Measurements from ENCODE around the gene ZNF576. TPM values are rescaled to one million over a fixed set of nuclear protein-coding genes. Genes with fewer than 3 reads are reported as not detected.

Gene ZNF576
- total RNA-seq, 1 donor from 2014 or later, result 21.9 TPM

DNA sequence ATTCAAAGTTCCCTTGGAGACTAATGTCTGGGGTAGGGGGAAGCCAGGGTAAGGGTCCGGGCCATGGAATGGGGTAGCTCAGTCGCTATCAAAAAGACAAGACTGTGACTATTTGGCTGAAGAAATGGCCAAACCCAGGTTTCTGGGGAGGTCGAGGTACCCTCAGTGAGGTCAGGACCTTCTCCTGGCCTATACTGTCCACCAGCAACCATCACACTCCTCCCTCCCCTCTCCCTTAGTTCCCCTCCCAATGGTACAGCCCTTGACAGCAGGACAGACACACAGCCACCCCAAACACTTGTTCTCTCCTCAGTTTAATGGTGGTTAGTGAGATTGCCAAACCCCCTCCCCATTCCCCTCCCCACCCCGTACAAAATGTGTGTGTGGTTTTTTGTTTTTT, 25.7 kb downstream of the ZNF576 start:
- Histone ChIP-seq H3K27me3 (no peaks in the 10 kb centered on the region), H3K4me1 (peaks cover 19% of the 10 kb centered on the region), H3K27ac (no peak overlapping the region), H3K36me3 (no peaks in the 10 kb centered on the region), H3K4me3 (no peak overlapping the region), H3K9me3 (no peaks in the 10 kb centered on the region)
- intact Hi-C loops (cut with DNase I), result no loop called here
- TF ChIP-seq, protein P1, sequence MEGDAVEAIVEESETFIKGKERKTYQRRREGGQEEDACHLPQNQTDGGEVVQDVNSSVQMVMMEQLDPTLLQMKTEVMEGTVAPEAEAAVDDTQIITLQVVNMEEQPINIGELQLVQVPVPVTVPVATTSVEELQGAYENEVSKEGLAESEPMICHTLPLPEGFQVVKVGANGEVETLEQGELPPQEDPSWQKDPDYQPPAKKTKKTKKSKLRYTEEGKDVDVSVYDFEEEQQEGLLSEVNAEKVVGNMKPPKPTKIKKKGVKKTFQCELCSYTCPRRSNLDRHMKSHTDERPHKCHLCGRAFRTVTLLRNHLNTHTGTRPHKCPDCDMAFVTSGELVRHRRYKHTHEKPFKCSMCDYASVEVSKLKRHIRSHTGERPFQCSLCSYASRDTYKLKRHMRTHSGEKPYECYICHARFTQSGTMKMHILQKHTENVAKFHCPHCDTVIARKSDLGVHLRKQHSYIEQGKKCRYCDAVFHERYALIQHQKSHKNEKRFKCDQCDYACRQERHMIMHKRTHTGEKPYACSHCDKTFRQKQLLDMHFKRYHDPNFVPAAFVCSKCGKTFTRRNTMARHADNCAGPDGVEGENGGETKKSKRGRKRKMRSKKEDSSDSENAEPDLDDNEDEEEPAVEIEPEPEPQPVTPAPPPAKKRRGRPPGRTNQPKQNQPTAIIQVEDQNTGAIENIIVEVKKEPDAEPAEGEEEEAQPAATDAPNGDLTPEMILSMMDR (IDR thresholded peaks at IDR 0.05), result no peak
- TF ChIP-seq POLR2AphosphoS5 (IDR thresholded peaks at IDR 0.05; ENCODE audit: insufficient read depth in 1 of 2, low read depth in 1 of 2) (no peak), POLR2A (IDR thresholded peaks at IDR 0.05) (no peak)
- no peak for DNase-seq (ENCODE audit: extremely low spot score in 2 of 2)

DNA sequence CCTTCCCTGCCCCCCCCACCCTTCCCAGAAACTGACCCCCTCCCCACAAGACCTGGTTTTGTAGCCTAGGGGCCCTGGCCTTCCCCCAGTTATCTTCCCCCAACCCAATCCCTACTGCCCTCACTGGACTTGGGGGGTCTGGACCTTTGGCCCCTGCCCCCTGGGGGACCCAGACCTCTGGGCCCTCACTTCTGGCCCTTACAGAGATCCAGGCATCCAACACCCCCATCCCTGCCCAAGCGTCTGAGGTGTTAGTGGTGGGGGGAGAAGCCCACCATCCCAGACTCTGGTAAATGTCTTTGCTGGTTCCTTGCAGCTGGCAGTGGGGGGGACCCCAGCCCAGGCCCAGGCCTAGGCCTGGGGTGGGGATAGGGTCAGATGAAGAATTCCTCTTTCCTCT, 26.6 kb downstream of the ZNF576 start:
- H3K9me3 ChIP-seq, result no peaks in the 10 kb centered on the region
- intact Hi-C loops (cut with DNase I), result no loop called here

DNA sequence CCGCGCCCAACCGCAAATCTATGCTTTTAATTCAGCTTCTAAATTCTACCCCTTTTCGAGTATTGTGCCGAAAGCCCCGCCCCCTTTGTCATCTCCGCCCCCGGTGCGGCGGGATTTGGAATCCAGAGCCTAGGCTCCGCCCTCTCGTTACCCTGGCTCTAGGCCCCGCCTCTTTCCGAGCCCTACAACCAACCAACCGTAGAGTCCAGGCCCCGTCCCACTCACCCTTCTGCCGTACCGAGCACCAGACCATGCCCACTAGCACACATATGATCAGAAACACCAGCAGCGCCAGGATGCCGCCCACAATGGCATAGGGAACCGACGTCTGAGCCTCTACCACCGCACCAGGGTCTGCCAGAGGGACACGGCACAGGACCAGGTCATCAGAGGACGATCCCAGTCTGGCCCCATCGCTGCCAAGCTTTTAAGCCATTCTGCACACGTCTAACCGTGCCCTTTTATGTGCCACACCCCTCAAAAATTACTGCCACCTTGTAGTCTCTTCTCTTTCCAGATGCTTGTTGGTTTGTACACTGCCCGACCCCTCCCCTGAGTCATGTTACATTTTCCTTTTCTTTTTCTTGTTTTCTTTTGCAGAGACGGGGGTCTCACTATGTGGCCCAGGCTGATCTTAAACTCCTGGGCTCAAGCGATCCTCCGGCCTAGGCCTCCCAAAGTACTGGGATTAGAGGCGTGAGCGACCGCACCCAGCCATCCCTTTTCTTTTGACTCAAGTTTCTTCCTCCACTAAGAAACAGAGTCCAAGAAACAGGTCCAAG, 27.7 kb downstream of the ZNF576 start:
- TF ChIP-seq, protein P1 (IDR thresholded peaks at IDR 0.05), result no peak
- TF ChIP-seq POLR2A (IDR thresholded peaks at IDR 0.05) (no peak), POLR2AphosphoS5 (IDR thresholded peaks at IDR 0.05; ENCODE audit: insufficient read depth in 1 of 2, low read depth in 1 of 2) (no peak)

More for the DNA sequence above, 26.6 kb downstream of the ZNF576 start:
- no peaks in the 10 kb centered on the region for H3K27me3 ChIP-seq
- H3K4me3 ChIP-seq, result no peak overlapping the region
- no peaks in the 10 kb centered on the region for H3K36me3 ChIP-seq
- peaks cover 19% of the 10 kb centered on the region for H3K4me1 ChIP-seq
- no peak overlapping the region for H3K27ac ChIP-seq
- DNase-seq (ENCODE audit: extremely low spot score in 2 of 2), result no peak
- TF ChIP-seq POLR2AphosphoS5 (IDR thresholded peaks at IDR 0.05; ENCODE audit: insufficient read depth in 1 of 2, low read depth in 1 of 2), result no peak

DNA sequence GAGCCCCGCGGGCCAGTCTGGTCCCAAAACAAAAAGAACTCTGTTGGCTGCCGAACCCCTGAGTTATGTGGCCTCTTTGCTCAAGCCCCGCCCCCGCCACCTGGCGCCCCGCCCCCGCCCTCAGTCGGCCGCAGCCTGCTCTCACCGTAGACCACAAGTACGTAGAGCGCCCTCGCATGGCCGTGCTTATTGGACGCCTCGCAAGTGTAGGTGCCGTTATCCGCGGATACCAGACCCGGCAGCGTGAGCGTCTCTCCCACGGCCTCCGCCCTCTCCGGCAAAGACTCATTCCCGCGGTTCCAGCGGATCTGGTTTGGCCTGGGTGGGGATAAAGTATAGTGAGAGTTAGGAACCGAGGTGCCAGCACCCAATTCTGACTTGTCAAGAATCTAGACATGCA, 28.5 kb downstream of the ZNF576 start:
- intact Hi-C loops (cut with DNase I), result no loop called here
- TF ChIP-seq POLR2AphosphoS5 (IDR thresholded peaks at IDR 0.05; ENCODE audit: insufficient read depth in 1 of 2, low read depth in 1 of 2) (no peak), POLR2A (IDR thresholded peaks at IDR 0.05) (no peak)
- TF ChIP-seq, protein P1 (IDR thresholded peaks at IDR 0.05), result no peak
- no peaks in the 10 kb centered on the region for H3K9me3 ChIP-seq
- peaks cover 9% of the 10 kb centered on the region for H3K4me1 ChIP-seq
- H3K27me3 ChIP-seq, result no peaks in the 10 kb centered on the region
- no peak overlapping the region for H3K27ac ChIP-seq
- H3K36me3 ChIP-seq, result no peaks in the 10 kb centered on the region
- H3K4me3 ChIP-seq, result no peak overlapping the region
- DNase-seq (ENCODE audit: extremely low spot score in 2 of 2), result no peak

More for the DNA sequence above, 27.7 kb downstream of the ZNF576 start:
- no peak overlapping the region for H3K27ac ChIP-seq
- peaks cover 9% of the 10 kb centered on the region for H3K4me1 ChIP-seq
- no peak for DNase-seq (ENCODE audit: extremely low spot score in 2 of 2)
- no peaks in the 10 kb centered on the region for H3K36me3 ChIP-seq
- H3K9me3 ChIP-seq, result no peaks in the 10 kb centered on the region
- intact Hi-C loops (cut with DNase I), result no loop called here
- no peaks in the 10 kb centered on the region for H3K27me3 ChIP-seq
- H3K4me3 ChIP-seq, result no peak overlapping the region

DNA sequence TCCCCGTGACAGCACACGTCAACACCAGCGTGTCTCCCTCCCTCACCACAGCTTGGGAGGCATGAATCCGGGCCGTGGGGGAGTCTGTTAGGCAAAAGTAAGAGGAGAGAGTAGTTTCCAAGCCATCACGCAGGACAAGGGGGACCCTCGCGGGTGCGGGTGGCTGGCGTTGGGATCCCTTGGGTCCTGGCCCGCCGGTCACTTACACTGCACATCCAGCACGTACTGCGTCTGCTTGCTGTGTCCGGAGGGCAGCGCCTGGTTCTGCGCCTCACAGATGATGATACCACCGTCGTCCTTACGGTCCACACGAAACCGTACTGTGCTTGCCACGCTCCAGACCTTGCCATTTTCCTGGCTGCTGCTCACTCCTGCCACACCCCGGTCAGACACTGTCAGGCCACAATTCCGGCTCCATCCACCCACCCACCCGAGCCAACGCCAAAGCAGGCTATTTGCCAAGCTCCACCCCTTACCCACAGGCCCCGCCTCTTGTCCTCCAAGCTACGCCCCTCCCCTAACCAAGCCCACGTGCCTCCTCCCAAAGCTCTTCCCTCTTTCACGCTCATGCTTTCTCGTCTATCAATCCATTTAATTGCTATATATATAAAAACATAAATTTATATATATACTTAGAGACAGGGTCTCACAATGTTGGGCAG, 29.7 kb downstream of the ZNF576 start:
- no peaks in the 10 kb centered on the region for H3K27me3 ChIP-seq
- H3K4me3 ChIP-seq, result no peak overlapping the region
- intact Hi-C loops (cut with DNase I), result no loop called here
- no peaks in the 10 kb centered on the region for H3K36me3 ChIP-seq
- no peak overlapping the region for H3K27ac ChIP-seq
- no peaks in the 10 kb centered on the region for H3K4me1 ChIP-seq
- TF ChIP-seq POLR2AphosphoS5 (IDR thresholded peaks at IDR 0.05; ENCODE audit: insufficient read depth in 1 of 2, low read depth in 1 of 2) (no peak), POLR2A (IDR thresholded peaks at IDR 0.05) (no peak)
- TF ChIP-seq, protein P1 (IDR thresholded peaks at IDR 0.05), result no peak
- H3K9me3 ChIP-seq, result no peaks in the 10 kb centered on the region
- no peak for DNase-seq (ENCODE audit: extremely low spot score in 2 of 2)
